NCI-H524 treated with DMSO at 0.1 percent for 48 hours (cell line): ENCODE results near the gene CDC37L1.
A peak's percentile ranks its signal among the peaks of the same experiment; 100 is the strongest.

Experiments used
- DNase-seq: peaks from one replicate; lab custom pipeline; 2025; lab: John Stamatoyannopoulos, UW

The CDC37L1 gene

GRCh38 chr9:4714266-4715016 lies 35.1 kb downstream of the CDC37L1 start:
- DNase-seq, result peak; percentile 87

- DNase-seq, result no peak
Observed at GRCh38 chr9:4716163-4716562, 36.8 kb downstream of the CDC37L1 start.

GRCh38 chr9:4717815-4718214 lies 38.4 kb downstream of the CDC37L1 start:
- no peak for DNase-seq

- DNase-seq, result no peak
Observed at GRCh38 chr9:4718911-4719310, 39.5 kb downstream of the CDC37L1 start.

- DNase-seq, result no peak
Observed at GRCh38 chr9:4721736-4722135, 42.4 kb downstream of the CDC37L1 start.

GRCh38 chr9:4725706-4726442 lies 46.5 kb downstream of the CDC37L1 start:
- no peak for DNase-seq

GRCh38 chr9:4727593-4727992 lies 48.2 kb downstream of the CDC37L1 start:
- DNase-seq, result no peak

- no peak for DNase-seq
Observed at GRCh38 chr9:4732890-4733289, 53.5 kb downstream of the CDC37L1 start.

GRCh38 chr9:4734150-4734549 lies 54.8 kb downstream of the CDC37L1 start:
- no peak for DNase-seq

GRCh38 chr9:4738866-4739586 lies 59.7 kb downstream of the CDC37L1 start:
- DNase-seq, result no peak

- DNase-seq, result no peak
Observed at GRCh38 chr9:4739587-4740387, 60.4 kb downstream of the CDC37L1 start.

- DNase-seq, result no peak
Observed at GRCh38 chr9:4740388-4740637, 60.9 kb downstream of the CDC37L1 start.

- DNase-seq, result no peak
Observed at GRCh38 chr9:4740638-4741364, 61.4 kb downstream of the CDC37L1 start, which contains the start of gene AK3. TSS of gene AK3 (minus strand) at chr9:4741202. CDS start at chr9:4741087, 115 bp downstream.

GRCh38 chr9:4741365-4742089 lies 62.2 kb downstream of the CDC37L1 start:
- no peak for DNase-seq

- no peak for DNase-seq
Observed at GRCh38 chr9:4742246-4742645, 62.9 kb downstream of the CDC37L1 start.

- no peak for DNase-seq
Observed at GRCh38 chr9:4743131-4743875, 63.9 kb downstream of the CDC37L1 start.

GRCh38 chr9:4746278-4747030 lies 67.1 kb downstream of the CDC37L1 start:
- DNase-seq, result no peak

- DNase-seq, result no peak
Observed at GRCh38 chr9:4748612-4749011, 69.2 kb downstream of the CDC37L1 start.

- no peak for DNase-seq
Observed at GRCh38 chr9:4750023-4750673, 70.8 kb downstream of the CDC37L1 start.
